Thyroid gland (tissue), 4 donors: ENCODE data around the gene STK11IP.

Experiments used
- CTCF ChIP-seq, 6 experiments: fragments of 200-600 bp in 3 of 6; fragments of 450-650 bp in 3 of 6; sonication (generic) in 3 of 6; IDR thresholded peaks; one replicate each; pipeline ENCODE4 v1.5.1; 2016 to 2019; ENCODE audit warnings: antibody characterized with exemption in 6 of 6, mild to moderate bottlenecking in 2 of 6, inconsistent platforms in 1 of 6, moderate library complexity in 1 of 6
- POLR2A ChIP-seq, 2 donors: fragments of 450-650 bp; IDR thresholded peaks; one replicate each; pipeline ENCODE4 v1.6.1; 2017; ENCODE audit warnings: antibody characterized with exemption in 2 of 2, mild to moderate bottlenecking in 2 of 2, moderate library complexity in 1 of 2

DNA sequence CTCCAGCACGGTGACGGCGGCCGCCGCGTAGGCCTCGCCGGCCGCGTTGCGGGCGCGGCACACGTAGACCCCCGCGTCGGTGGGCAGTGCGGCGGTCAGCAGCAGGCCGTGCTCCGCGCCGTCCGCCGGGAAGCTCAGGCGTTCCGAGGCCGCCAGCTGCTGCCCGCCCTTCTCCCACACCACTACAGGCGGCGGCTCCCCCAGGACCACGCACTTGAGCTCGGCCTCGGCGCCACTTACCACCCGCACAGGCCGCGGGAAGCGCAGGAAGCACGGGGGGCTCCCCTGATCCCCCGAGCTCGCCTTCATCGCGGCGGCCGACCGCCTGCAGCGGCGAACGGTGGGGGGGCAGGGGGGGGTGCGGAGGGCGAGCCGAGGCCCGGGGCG, 26.7 kb upstream of the STK11IP start:
- no peak for TF ChIP-seq POLR2A (IDR thresholded peaks at IDR 0.05)
- TF ChIP-seq CTCF (IDR thresholded peaks at IDR 0.05) = no peak
